ENCODE data around the gene ARHGEF19.

GRCh38 chr1:16239972-16240491 is 27.6 kb upstream of the ARHGEF19 start:
- TF ChIP-seq CTCF (IDR thresholded peaks at IDR 0.05) (no peak), POLR2A (IDR thresholded peaks at IDR 0.05) (no peak)

Measured in vagina (tissue), 2 donors.